A172 (cell line): ENCODE data around the gene PCNX3. TPM values are rescaled to one million over a fixed set of nuclear protein-coding genes. Genes with fewer than 3 reads are reported as not detected.

Source experiments
- total RNA-seq: library from RNA; depleted of rRNA; stranded (reverse); fragments of >200 nt; shearing (Covaris generic); gene quantifications from 2 replicates; pipeline ENCODE4 v1.2.3, GENCODE V29; 2014; rRNA removed

Gene PCNX3
- total RNA-seq, 1 experiment from 2014 or later, result 20.1 TPM

Other genes starting within 250 kb of the PCNX3 start
- 3.5 and 7.0 TPM in 2 replicates for gene SLC25A45, start 233.1 kb upstream of the PCNX3 start, total RNA-seq
- gene FRMD8, start 229.1 kb upstream of the PCNX3 start, total RNA-seq, result 21.5 and 36.9 TPM in 2 replicates
- 20.6 and 28.9 TPM in 2 replicates for gene NEAT1, start 193.0 kb upstream of the PCNX3 start, total RNA-seq
- 1,067 and 1,084 TPM in 2 replicates for gene MALAT1, start 116.7 kb upstream of the PCNX3 start, total RNA-seq
- 65.6 and 70.6 TPM in 2 replicates for gene SCYL1, start 90.7 kb upstream of the PCNX3 start, total RNA-seq
- gene LTBP3, start 57.4 kb upstream of the PCNX3 start, total RNA-seq, result 13.2 and 25.6 TPM in 2 replicates
- gene ZNRD2, start 45.3 kb upstream of the PCNX3 start, total RNA-seq, result 46.9 and 57.0 TPM in 2 replicates
- gene FAM89B, start 43.2 kb upstream of the PCNX3 start, total RNA-seq, result 39.2 and 62.8 TPM in 2 replicates
- 50.1 and 83.3 TPM in 2 replicates for gene EHBP1L1, start 39.7 kb upstream of the PCNX3 start, total RNA-seq
- 0.86 TPM in 1 of 2 replicates, not detected in the other for gene KCNK7, start 20.0 kb upstream of the PCNX3 start, total RNA-seq
- gene MAP3K11, start 1.6 kb upstream of the PCNX3 start, total RNA-seq, result 38.2 and 39.2 TPM in 2 replicates
- 10.4 and 19.5 TPM in 2 replicates for gene SIPA1, start 22.3 kb downstream of the PCNX3 start, total RNA-seq
- gene RELA, start 47.1 kb downstream of the PCNX3 start, total RNA-seq, result 24.9 and 29.7 TPM in 2 replicates
- 26.1 and 37.3 TPM in 2 replicates for gene KAT5, start 96.5 kb downstream of the PCNX3 start, total RNA-seq
- gene RNASEH2C, start 105.0 kb downstream of the PCNX3 start, total RNA-seq, result 81.0 and 84.7 TPM in 2 replicates
- gene AP5B1, start 165.2 kb downstream of the PCNX3 start, total RNA-seq, result 13.2 and 14.8 TPM in 2 replicates
- gene OVOL1, start 171.3 kb downstream of the PCNX3 start, total RNA-seq, result not detected in 2 replicates
- not detected in 2 replicates for gene SNX32, start 218.2 kb downstream of the PCNX3 start, total RNA-seq
- 1,263 and 1,396 TPM in 2 replicates for gene CFL1, start 242.4 kb downstream of the PCNX3 start, total RNA-seq
- 27.1 and 35.3 TPM in 2 replicates for gene MUS81, start 244.7 kb downstream of the PCNX3 start, total RNA-seq